K562 (cell line): ENCODE data around the gene RASAL1.

Source experiments
- CBX8 ChIP-seq: fragments of 200-600 bp; sonication (generic); IDR thresholded peaks from 2 replicates; pipeline ENCODE4 v1.6.1; 2012; ENCODE audit warnings: borderline replicate concordance, mixed run types, low read depth, mild to moderate bottlenecking, moderate library complexity, mixed read lengths, low read length, control low read depth, inconsistent platforms; ENCODE audit not compliant: poor library complexity, severe bottlenecking; ENCODE audit errors: extremely low read depth
- CEBPZ ChIP-seq: fragments of 150-350 bp; IDR thresholded peaks from 2 replicates; pipeline ENCODE4 v1.6.1; 2014; ENCODE audit warnings: low read depth, mild to moderate bottlenecking, low read length, borderline replicate concordance
- CTCF ChIP-seq, 3 experiments: IDR thresholded peaks in 2 of 3; conservative IDR thresholded peaks in 1 of 3; 2 replicates each; pipeline ENCODE4 v1.5.1; 2011 to 2012; ENCODE audit warnings: low read length in 3 of 3, mild to moderate bottlenecking in 3 of 3, control low read depth in 2 of 3, improper control_type of control experiment in 1 of 3, inconsistent platforms in 1 of 3, low read depth in 1 of 3, mixed read lengths in 1 of 3, moderate library complexity in 1 of 3; ENCODE audit not compliant: insufficient read depth in 2 of 3
- EZH2 ChIP-seq: IDR thresholded peaks from 2 replicates; pipeline ENCODE4 v1.6.1; 2012; ENCODE audit warnings: low read depth, mild to moderate bottlenecking, inconsistent platforms, low read length, borderline replicate concordance
- FIP1L1 ChIP-seq: fragments of 200-400 bp; formaldehyde crosslinking; IDR thresholded peaks from 2 replicates; pipeline ENCODE4 v1.6.1; 2018; ENCODE audit warnings: mild to moderate bottlenecking, low read depth, low read length; ENCODE audit not compliant: poor library complexity, severe bottlenecking
- MXD1 ChIP-seq: fragments of 250-450 bp; sonication (Bioruptor Pico); IDR thresholded peaks from 2 replicates; pipeline ENCODE4 v1.8.0; 2021; ENCODE audit warnings: borderline replicate concordance, mild to moderate bottlenecking, moderate library complexity; ENCODE audit not compliant: poor library complexity, severe bottlenecking
- YBX1 ChIP-seq: fragments of 450-650 bp; IDR thresholded peaks from 2 replicates; pipeline ENCODE4 v1.7.1; 2016; ENCODE audit warnings: mild to moderate bottlenecking
- ZC3H11A ChIP-seq: IDR thresholded peaks from 2 replicates; pipeline ENCODE4 v1.6.1; 2012; ENCODE audit warnings: low read depth, low read length, improper control_type of control experiment
- ZHX1 ChIP-seq: fragments of 150-350 bp; conservative IDR thresholded peaks from 2 replicates; pipeline ENCODE4 v1.6.1; 2014; ENCODE audit warnings: low read length
- ZNF561 ChIP-seq: fragments of 450-650 bp; formaldehyde crosslinking; conservative IDR thresholded peaks from 2 replicates; pipeline ENCODE4 v1.4.0; 2020; ENCODE audit warnings: mild to moderate bottlenecking, moderate library complexity

GRCh38 chr12:113113397-113113796 lies 22.2 kb downstream of the RASAL1 start:
- TF ChIP-seq CBX8 = no peak
- TF ChIP-seq ZNF561 (CRISPR knock-in tag) = no peak
- no peak for TF ChIP-seq ZHX1
- no peak for TF ChIP-seq CTCF (IDR thresholded peaks at IDR 0.05 in 2 of 3, conservative IDR thresholded peaks at IDR 0.05 in 1 of 3; ENCODE audit: insufficient read depth in 2 of 3, low read depth in 1 of 3, low read length in 3 of 3)
- no peak for TF ChIP-seq FIP1L1
- TF ChIP-seq EZH2 = no peak
- TF ChIP-seq MXD1 (CRISPR knock-in tag) = no peak
- TF ChIP-seq CEBPZ = no peak
- no peak for TF ChIP-seq ZC3H11A
- TF ChIP-seq YBX1 = no peak
